Measurements from ENCODE around the gene PCTP.

The PCTP gene

DNA sequence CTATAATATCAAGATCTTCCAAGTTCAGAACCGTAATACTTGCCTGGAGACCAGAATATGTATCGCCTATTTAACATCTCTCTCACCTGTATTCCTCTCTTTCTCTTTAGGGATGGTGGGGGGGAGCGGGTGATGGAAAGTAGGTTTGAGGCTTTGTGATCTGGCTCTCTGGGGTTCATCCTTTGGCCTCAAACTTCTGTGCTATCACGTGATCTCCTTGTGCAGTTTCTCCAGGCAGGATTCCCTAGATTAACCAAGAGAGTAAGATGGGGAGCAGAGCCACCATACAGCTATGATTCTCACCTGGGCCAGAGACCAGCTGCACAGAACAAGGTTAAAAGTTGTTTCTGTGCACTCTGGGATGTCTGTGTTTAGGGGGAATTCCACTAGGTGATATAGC is 33.4 kb upstream of the PCTP start:
- Histone ChIP-seq H3K9ac (ENCODE audit: low read length) (no peak overlapping the region), H3K79me2 (ENCODE audit: insufficient read depth, low read length) (no peaks in the 10 kb centered on the region), H3F3A (ENCODE audit: insufficient read depth) (no peaks in the 10 kb centered on the region), H4K20me1 (ENCODE audit: low read depth, low read length) (no peaks in the 10 kb centered on the region), H3K9me2 (replicated peaks; ENCODE audit: insufficient read depth, low read length) (no peaks in the 10 kb centered on the region), H3K36me3 (ENCODE audit: low read length) (no peaks in the 10 kb centered on the region), H2AFZ (ENCODE audit: low read depth, low read length, severe bottlenecking) (no peak overlapping the region), H3K27ac (ENCODE audit: low read depth, low read length) (no peak overlapping the region), H3K27me3 (ENCODE audit: low read length) (no peaks in the 10 kb centered on the region), H3K9me3 (ENCODE audit: insufficient read depth, low read length) (no peaks in the 10 kb centered on the region), H3K4me3 (ENCODE audit: insufficient read depth, low read length, poor library complexity, severe bottlenecking) (no peak overlapping the region), H3K4me2 (ENCODE audit: low read depth, low read length, poor library complexity, severe bottlenecking) (no peak overlapping the region)
- TF ChIP-seq EZH2phosphoT487 (conservative IDR thresholded peaks at IDR 0.05; ENCODE audit: low read length), result no peak

DNA sequence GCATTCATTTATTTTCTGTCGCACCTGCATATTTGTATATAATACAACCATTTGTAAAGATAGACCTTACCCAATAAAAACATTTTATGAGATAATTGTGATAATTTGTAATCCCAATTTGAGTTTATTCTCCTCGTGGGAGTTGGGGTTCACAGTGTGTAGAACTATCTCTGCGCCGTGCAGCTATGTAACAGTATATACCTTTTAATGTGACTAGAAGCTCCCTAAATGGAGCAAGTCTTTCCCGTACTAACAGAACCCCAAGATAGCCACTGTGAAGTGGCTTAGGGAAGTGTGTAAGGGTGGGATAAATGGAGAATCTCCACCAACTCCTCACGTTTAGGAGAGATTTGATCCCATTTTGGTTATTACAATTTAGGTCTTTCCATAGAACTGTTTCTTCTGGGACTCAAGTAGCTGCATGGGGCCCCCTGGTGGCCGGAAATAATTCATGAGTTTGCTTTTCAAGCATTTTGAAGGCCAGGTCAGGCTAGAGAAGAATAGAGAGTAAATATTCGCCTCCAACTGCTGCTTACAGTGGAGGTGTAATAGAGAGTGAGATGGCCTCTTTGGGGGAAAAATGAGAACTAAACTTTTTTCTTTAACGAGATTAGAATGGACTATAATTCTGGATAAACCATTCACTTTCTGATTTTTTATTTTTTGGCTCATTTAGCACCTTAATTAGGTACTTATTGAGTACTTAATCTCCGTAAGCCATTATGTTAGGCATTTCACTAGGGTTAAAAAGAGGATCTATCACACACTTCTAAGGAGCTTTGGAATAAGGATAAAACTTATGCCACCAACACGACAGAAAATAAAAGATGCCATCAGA is 32.7 kb upstream of the PCTP start:
- Histone ChIP-seq H3K9me3 (ENCODE audit: insufficient read depth, low read length) (no peaks in the 10 kb centered on the region), H2AFZ (ENCODE audit: low read depth, low read length, severe bottlenecking) (no peak overlapping the region), H3F3A (ENCODE audit: insufficient read depth) (no peaks in the 10 kb centered on the region), H3K36me3 (ENCODE audit: low read length) (no peaks in the 10 kb centered on the region), H3K27me3 (ENCODE audit: low read length) (no peaks in the 10 kb centered on the region), H3K4me2 (ENCODE audit: low read depth, low read length, poor library complexity, severe bottlenecking) (no peak overlapping the region), H3K79me2 (ENCODE audit: insufficient read depth, low read length) (no peaks in the 10 kb centered on the region), H4K20me1 (ENCODE audit: low read depth, low read length) (no peaks in the 10 kb centered on the region), H3K4me3 (ENCODE audit: insufficient read depth, low read length, poor library complexity, severe bottlenecking) (no peak overlapping the region), H3K9me2 (replicated peaks; ENCODE audit: insufficient read depth, low read length) (no peaks in the 10 kb centered on the region), H3K9ac (ENCODE audit: low read length) (no peak overlapping the region), H3K27ac (ENCODE audit: low read depth, low read length) (no peak overlapping the region)
- no peak for TF ChIP-seq EZH2phosphoT487 (conservative IDR thresholded peaks at IDR 0.05; ENCODE audit: low read length)
- TF ChIP-seq CTCF (IDR thresholded peaks at IDR 0.05; ENCODE audit: insufficient read depth, low read length, poor library complexity, severe bottlenecking), result peak; percentile 74

DNA sequence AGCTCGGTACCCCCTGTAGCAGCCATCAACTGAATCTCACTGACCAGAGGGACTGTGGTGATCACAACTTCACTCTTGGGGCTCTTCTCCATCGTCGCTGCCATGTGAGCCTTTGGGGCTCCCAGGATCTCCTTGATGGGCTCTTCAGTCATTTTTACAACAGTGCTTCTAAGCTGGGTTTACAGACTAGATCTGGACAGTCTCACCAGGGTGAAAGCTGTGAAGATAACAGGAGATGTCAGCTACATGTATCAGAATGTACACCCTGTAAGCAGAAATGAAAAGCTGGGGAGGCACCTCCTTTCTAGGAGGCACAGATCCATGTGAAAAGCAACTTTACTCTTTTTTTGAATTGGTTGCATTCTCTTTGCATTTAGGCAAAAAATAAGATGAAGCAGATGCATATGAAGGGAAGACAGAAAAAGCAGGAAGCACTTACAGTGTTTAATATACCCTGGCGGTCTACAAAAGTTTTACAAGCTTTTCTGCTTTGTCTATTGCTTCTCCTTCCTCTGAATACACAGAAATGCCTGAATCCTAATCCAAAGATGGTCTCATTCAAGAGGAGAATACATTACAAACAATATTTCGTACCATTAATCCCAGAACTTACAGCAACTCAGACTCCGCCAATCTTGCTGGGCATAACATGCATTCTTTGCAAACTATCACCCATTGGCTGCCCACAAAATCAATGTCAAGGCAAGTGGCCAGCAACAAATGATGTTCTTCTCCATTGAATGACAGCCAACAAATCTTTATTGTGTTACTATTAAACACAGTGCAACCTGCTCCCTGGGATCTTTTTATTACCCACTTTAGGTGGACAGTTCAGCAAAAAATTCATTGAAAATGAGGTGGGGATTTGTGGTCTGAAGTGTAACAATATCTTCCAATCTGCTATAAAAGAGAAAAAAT is 29.7 kb upstream of the PCTP start:
- H2AFZ ChIP-seq (ENCODE audit: low read depth, low read length, severe bottlenecking), result no peak overlapping the region
- no peak for TF ChIP-seq EZH2phosphoT487 (conservative IDR thresholded peaks at IDR 0.05; ENCODE audit: low read length)
- no peak for TF ChIP-seq CTCF (IDR thresholded peaks at IDR 0.05; ENCODE audit: insufficient read depth, low read length, poor library complexity, severe bottlenecking)
- H3K27ac ChIP-seq (ENCODE audit: low read depth, low read length), result no peak overlapping the region
- H3K4me2 ChIP-seq (ENCODE audit: low read depth, low read length, poor library complexity, severe bottlenecking), result no peak overlapping the region
- H3F3A ChIP-seq (ENCODE audit: insufficient read depth), result no peaks in the 10 kb centered on the region
- no peaks in the 10 kb centered on the region for H4K20me1 ChIP-seq (ENCODE audit: low read depth, low read length)
- H3K9me3 ChIP-seq (ENCODE audit: insufficient read depth, low read length), result no peaks in the 10 kb centered on the region
- no peak overlapping the region for H3K4me3 ChIP-seq (ENCODE audit: insufficient read depth, low read length, poor library complexity, severe bottlenecking)
- no peak overlapping the region for H3K9ac ChIP-seq (ENCODE audit: low read length)
- H3K27me3 ChIP-seq (ENCODE audit: low read length), result no peaks in the 10 kb centered on the region
- no peaks in the 10 kb centered on the region for H3K36me3 ChIP-seq (ENCODE audit: low read length)
- H3K9me2 ChIP-seq (replicated peaks; ENCODE audit: insufficient read depth, low read length), result no peaks in the 10 kb centered on the region
- no peaks in the 10 kb centered on the region for H3K79me2 ChIP-seq (ENCODE audit: insufficient read depth, low read length)
